ENCODE results near the gene GPR141.

- TF ChIP-seq POLR2A (IDR thresholded peaks at IDR 0.05; ENCODE audit: low read length): no peak
- no peak for TF ChIP-seq GATA1 (IDR thresholded peaks at IDR 0.05; ENCODE audit: low read depth, low read length)
Measured at GRCh38 chr7:37769291-37769690, 85.7 kb downstream of the GPR141 start.

All from erythroblast (primary cell).